Germinal center (tissue), 1 donor: ENCODE results near the gene FUT8.

Source experiments
- DNase-seq: peaks from one replicate; pipeline ENCODE4 v3.0.0; 2012; ENCODE audit warnings: mixed read lengths, low spot score

The FUT8 gene

DNA sequence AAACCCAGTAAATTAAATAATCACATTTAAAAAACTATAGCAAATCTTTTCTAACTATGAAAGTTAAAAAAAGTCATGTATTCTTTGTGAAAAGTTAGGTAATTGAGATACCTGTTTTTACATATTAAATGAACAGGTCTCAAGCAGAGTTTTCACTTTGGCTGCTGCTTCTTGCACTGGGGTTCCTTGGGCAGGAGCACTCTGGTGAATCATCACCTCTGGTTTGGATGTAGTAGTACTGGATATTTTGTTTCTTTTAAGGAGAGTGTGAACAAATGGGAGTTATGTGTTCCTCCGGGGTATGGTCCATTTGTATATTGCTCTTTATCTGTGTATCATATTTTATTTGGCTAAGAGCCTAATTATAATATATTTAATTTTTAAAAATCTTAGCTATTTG, 82.7 kb downstream of the FUT8 start:
- DNase-seq, result no peak

DNA sequence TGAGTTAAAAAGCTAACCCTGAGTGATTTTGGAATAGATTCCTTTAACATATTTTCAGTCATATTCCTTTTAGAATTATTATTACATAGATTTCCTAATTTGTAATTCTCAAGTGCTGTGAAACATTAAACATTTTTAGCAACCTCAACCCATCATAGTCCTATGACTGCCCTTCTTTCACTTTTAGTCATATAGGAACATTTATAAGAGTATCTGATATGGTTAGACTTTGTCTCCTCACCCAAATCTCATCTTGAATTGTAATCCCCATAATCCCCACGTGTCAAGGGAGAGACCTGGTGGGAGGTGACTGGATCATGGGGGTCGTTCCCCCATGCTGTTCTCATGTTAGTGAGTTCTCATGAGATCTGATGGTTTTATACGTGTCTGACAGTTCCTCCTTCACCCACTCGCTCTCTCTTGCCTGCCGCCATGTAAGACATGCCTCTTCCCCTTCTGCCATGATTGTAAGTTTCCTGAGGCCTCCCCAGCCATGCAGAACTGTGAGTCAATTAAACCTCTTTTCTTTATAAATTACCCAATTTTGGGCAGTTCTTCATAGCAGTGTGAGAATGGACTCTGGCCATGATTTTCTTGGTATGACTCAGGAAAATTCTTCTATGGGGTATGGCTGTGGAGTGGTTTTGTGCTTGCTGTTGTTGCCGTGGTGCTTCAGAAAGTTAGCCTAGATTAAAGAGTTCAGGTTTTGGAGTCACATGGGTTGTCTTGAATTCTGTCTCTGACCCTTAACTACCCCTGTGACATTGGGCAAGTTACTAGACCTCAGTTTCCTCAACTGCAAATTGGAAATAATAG, 83.9 kb downstream of the FUT8 start:
- DNase-seq, result no peak

DNA sequence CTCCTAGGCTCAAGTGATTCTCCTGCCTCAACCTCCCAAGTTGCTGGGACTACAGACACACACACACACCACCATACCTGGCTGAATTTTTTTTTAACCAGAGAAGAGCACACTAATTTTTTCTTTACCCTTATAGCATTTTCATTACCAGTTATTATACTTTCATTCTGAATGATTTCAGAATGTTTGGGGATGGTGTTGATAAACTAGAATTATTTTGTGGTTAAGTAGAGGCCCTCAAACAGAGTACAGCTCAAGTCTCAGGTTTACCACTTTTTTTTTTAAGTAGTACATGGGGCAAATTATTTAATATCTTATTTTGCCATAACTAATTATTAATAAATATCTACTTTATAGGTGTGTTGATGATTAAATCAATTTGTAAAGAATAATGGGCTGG, 86.6 kb downstream of the FUT8 start:
- no peak for DNase-seq

DNA sequence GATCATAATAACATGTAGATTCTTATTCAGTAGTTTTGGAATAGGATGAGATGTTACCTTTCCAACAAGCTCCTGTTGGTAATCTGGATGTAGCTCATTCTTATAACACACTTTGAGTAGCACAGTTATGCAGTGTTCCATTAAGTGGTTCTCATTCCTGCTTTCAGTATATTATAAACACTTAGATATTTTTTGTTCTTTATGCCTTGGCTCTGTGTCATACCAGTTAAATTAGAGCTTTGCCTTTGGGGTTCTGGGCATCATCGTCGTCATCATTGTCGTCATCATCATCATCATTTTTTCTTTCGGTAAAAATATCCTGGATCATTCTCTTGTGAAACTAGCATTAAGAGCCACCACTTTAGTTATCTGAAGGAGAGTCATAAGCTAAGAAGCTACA, 87.5 kb downstream of the FUT8 start:
- no peak for DNase-seq

DNA sequence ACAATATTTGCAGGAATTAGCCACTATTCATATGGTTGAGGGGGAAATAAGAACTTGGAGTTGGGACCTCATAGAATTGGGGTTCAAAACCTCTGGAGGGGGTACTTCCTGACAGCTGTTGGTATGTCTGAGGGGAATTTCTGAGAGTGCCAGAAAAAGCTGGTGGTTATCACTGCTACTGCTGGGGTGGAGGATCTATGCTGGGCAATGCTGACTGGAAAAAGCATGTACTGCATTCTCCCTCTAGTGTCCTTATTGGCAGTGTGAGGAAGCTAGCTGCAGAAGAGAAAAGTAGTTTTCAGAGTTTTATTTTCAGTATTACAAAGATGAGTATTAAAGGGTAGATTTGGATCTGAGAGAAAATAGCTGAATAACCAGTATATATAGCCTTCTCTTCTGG, 88.8 kb downstream of the FUT8 start:
- no peak for DNase-seq

DNA sequence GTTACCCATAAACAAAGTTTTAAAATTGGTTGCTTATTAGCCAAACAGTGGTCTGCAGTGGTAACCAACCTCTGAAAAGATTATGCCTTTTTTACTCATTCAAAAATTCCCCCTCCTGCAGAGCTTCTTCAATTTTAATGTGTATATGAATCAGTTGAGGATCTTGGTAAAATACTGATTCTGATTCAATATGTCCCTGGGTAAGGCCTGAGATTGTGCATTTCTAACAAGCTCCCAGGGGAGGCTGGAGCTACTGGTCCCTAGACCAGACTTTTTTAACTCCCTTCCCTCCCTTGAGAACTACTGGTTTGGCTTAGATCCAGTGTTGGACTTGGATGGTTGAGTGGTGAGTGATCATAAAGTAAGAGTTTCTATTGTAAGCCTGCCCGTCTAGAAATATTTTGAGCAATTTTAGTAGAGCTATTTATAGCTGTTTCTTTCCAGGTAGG, 90.2 kb downstream of the FUT8 start:
- no peak for DNase-seq

DNA sequence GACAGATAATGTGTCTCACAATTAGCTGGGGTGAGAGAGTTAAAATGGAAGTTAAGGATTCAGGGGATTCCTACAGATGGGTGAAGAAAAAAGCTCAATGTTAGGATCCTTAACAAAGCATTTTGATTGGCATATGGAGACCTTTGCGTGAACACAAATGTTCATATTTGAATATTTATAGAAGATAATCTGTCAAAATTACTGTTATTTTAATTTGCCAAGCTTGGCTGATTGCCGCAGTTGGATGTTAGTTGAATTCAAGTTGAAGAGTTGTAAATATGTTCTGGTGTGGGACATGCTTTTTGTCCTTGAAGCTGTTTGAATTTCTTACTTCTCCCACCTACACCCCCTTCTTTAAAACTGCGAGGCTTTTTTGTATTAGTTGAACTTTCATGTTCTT, 91.2 kb downstream of the FUT8 start:
- no peak for DNase-seq

DNA sequence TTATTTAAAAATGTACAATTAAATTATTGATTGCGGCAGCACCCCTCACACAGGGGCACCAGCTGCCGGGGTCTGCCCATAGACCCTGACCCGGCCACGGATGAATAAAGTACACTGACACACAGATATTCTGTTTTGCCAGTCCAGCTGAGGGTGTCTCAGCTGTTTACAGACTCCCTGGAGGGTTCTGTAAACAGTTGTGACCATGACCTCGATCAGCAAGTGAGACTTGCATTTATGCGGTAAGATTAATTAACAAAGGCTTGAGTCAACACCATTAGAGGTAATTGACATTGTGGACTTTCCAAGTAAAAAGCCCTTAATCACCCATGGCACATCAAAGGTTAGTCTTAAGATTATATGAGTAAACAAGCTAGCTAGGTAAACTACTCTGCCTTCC, 94.3 kb downstream of the FUT8 start:
- no peak for DNase-seq

DNA sequence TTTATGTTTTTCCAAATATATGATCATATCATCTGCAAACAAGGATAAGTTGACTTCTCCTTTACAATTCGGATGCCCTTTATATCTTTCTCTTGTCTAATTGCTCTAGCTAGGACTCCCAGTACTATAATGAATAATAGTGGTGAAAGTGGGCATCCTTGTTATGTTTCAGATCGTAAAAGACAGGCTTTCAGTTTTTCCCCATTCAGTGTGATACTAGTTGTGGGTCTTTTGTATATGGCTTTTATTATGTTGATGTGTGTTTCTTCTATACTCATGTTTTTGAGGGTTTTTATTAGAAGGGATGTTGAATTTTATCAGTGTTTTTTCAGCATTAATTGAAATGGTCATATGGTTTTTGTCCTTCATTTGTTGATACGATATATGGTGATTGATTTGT, 97.3 kb downstream of the FUT8 start:
- no peak for DNase-seq

DNA sequence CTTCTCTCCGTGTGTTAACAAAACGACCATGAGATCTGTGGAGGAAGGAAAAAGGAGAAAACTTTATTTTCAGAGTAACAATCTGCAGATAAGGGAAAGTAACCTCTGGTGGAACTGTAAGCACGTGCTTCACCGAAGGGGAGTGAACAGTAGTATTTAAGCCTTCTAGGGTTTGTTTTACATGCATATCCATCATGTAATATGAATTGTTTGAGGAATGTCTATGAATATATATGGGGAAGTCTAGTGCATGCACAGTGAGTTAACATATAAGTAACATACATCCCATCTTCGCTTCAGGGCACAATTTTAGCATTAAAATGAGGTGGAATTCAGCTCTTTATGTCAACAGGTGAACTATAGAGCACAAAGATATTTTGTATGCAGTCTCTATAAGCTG, 101.1 kb downstream of the FUT8 start:
- DNase-seq, result no peak

DNA sequence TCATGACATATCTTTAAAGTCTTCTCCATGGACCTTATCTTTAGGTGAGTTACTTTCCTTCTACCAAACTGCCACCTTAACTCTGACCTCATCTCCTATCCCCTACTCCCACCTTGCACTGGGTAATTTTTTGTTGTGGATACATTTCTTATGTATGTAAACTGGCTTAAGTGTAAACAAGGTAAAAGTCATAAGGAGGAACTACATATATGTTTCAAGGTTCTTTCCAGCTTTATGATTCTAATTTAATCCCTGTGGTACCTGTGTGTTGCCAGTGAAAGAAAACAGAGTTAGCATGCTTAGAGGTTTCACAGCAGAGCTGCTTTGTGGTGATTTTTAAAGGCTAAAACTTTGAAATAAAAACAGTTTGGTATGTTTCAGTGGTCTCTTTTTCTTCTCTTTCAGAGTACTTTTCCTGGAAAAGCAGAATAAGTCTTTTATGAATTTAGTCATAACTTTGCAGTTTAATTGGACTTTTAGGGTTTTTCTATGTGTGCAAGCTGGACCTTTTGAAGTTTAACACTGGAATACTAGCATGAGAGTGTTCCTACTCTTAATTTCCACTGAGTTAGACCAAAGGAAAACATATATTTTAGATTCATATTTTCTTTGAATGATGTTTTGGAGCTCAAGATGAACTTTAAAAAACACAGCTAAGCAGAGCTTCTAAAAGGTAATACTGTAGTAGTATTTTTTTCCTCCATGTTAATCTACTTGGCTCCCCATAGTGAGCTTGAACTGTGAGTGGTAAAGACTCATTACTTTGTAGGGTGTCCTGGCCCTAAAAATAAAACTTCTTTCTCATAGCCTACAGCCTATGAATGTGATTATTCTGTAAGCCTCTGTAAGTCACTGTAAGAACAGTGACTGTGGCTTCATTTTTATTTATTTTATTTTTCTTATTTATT, 105.4 kb downstream of the FUT8 start:
- no peak for DNase-seq

DNA sequence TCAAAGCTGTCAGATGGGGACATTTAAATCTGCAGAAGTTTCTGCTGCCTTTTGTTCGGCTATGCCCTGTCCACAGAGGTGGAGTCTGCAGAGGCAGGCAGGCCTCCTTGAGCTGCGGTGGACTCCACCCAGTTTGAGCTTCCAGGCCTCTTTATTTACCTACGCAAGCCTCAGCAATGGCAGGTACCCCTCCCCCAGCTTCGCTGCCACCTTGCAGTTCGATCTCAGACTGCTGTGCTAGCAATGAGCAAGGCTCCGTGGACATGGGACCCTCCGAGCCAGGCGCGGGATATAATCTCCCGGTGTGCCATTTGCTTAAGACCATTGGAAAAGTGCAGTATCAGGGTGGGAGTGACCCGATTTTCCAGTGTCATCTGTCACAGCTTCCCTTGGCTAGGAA, 115.5 kb downstream of the FUT8 start:
- DNase-seq, result no peak

DNA sequence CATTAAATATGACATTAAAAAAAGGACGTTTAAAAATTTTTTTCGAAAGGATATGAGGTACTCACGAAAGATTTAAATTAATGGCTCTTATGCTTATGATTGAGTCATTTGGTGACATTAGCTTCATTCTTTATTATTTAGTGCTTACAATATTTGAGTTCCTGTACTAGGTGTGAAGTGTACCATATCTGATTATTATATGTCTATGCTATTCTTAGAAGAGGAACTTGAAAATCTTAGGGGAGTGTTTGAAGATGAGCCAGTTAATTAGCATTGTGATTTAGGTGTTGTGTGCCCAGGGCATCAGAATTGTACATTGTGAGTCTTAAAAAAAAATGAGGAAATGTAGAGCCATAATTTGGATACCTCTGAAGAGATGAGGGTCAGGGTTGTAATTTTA, 118.6 kb downstream of the FUT8 start:
- DNase-seq, result peak; percentile 40

DNA sequence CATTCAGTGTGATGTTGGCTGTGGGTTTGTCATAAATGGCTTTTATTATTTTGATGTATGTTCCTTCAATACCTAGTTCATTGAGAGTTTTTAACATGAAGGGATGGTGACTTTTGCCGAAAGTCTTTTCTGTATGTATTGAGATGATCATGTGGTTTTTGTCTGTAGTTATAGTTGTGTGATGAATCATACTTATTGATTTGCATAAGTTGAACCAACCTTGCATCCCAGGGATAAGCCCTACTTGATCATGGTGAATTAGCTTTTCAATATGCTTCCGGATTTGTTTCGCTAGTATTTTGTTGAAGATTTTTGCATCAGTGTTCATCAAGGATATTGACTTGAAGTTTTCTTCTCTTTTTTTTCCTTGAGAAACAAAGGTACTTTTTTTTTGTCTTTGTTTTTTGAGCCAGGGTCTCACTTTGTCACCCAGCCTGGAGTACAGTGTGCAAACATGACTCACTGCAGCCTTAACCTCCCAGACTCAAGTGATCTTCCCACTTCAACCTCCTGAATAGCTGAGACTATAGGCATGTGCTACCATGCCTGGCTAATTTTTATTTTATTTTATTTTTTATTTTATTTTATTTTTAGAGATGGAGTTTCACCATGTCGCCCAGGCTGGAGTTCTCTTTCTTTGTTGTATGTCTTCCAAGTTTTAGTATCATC, 121.3 kb downstream of the FUT8 start:
- no peak for DNase-seq

DNA sequence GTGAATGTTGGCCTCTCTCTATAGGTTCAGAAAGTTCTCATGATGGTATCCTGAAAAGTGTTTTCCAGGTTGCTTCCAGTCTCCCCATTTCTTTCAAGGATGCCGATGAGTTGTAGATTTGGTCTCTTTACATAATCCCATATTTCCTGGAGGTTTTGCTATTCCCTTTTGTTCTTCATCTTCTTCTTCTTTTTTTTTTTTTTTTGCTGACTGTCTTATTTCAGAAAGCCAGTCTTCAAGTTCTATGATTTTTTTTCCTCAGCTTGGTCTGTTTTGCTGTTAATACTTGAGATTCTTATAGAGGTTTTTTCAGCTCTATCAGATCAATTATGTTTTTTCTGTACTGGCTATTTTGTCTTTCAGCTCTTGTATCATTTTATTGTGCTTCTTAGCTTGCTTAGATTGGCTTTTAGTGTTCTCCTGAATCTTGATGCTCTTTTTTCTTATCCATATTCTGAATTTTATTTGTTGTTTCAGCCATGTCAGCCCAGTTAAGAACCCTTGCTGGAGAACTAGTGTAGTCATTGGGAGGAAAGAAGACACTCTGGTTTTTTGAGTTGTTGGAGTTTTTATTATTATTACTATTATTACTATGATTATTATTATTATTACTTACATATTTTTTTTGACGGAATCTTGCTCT, 124.4 kb downstream of the FUT8 start:
- no peak for DNase-seq

DNA sequence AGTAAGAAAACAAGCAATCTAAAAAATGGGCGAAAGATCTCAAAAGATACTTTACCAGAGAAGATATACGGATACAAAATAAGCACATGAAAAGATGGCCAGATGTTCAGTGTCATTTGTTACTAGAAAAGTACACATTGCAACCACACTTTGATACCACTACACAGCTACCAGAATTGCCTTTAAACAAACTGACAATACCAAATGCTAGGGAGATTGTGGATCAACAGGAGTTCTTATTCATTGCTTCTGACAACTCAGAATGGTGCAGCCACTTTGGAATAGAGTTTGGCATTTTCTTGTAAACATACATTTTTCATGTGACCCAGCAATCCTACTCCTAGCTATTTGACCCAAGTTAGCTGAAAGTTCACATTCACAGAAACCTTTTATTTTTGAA, 136.3 kb downstream of the FUT8 start:
- DNase-seq, result no peak

DNA sequence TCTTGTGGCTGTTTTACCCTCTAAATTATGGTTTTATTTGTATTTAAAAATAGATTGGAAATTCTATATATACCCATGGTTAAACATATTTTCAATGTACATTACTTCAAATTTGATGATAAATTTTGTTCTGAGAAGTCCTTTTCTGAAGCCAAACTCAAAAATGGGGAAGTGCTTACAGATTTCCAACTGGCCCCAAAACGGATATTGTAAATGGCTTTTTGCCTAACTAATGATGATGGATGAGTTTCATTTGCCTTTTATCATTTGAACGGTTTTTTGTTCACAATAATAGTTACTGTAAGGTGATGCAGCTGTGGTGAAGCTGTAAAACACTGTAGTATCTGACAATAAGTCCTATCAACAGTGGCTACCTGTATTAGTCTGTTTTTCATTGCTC, 136.9 kb downstream of the FUT8 start:
- DNase-seq, result no peak

DNA sequence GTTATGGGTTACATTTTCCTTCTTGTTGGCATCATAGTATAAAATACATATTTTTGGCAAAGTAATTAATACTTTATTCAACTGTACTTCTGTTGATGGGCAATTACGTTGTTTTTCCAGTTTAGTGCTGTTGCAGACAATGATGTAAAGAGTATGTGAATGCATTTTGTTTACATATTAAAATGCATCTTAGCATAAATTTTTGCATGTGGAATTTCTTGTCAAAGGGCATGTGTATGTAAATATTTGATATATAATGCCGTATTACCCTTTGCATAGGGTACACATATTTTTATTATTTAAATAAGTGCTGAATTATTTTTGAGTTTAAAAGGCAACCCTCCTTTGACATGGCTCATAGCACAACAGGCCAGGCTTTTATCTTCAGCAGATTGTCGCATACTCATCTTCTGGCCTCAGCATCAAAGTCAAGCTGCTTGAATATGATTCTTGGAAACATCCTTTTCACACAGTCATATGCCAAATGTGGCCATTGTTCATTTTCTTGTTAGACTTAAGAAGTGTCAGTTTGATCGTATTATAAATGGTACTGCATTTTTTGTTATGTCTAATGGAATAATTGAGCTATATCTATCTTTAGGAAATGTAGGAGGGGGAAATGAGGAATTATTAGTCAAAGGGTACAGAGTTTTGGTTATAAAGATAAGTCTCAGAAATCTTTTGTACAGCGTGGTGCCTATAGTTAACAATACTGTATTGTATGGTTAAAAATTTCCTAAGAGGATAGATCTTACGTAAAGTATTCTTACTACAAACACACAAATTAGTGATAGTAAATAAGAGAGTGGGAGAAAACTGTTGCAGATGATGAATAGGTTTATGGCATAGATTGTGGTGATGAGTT, 138.5 kb downstream of the FUT8 start:
- DNase-seq, result no peak

DNA sequence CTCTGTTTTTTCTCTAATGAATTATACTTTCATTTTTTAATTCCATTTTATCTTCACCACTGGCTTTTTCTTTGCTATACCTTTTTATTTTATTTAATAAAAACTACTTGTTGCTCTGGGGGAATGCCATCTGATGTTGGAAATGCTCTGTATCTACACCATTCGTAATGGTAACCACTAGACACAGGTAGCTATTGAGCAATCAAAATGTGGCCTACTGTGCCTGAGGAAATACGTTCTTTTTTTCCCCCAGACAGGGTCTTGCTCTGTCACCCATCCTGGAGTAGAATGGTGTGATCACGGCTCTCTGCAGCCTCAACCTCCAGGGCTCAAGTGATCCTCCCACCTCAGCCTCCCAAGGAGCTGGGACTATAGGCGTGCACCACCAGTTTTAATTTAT, 140.2 kb downstream of the FUT8 start:
- no peak for DNase-seq

DNA sequence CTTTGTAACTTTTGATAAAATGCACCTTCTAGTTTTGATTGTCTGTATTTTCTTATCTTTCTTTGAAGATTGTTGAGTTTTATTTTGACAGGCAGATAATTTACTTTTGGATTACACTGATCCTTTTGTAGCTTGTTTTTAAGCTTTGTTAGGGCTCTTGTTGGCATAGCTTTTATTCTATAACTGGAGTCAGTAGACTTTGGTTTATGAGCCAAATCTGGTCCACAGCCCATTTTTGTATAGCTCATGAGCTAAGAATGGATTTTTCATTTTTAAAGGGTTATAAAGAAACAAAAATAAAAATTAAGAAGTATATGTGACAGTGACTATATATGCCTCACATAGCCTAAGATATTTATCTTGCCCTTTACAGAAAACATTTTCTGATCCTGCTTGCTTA, 142.3 kb downstream of the FUT8 start:
- DNase-seq, result no peak

DNA sequence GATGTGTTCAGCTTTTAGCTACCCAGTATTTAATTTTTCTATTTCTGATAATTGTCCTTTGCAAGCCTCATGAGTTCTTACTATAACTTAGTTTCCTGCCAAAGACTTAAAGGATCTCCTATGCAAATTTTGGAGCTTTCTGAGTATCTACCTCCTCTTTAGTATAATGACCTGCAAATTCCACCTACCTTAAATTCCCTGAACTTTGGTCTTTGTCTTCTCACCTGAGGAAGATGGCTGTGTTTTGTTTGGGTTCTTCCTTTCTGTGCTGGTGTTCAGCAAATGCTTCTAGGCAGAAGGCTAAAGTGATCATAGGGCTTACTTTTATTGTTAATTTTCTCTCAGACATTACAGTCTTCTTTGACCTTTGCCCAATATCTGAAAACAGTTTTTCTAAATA, 142.8 kb downstream of the FUT8 start:
- DNase-seq, result no peak
